Coronary artery (tissue), 2 donors: ENCODE results near the gene ETV2.

Experiments
- DNase-seq: peaks from one replicate; pipeline ENCODE4 v3.0.0-alpha.2; 2017; ENCODE audit warnings: low spot score
- H3K27ac ChIP-seq, 2 donors: fragments of 200-600 bp; sonication (generic); one replicate each; pipeline ENCODE4 v1.5.1; 2016 to 2019
- H3K4me3 ChIP-seq: fragments of 200-600 bp; sonication (generic); 2 replicates; pipeline ENCODE4 v1.5.1; 2016; ENCODE audit warnings: mild to moderate bottlenecking, moderate library complexity
- TF ChIP-seq, protein P1 (sequence below): fragments of 200-600 bp; sonication (generic); IDR thresholded peaks from one replicate; pipeline ENCODE4 v1.5.1; 2019; ENCODE audit warnings: antibody characterized with exemption

Gene ETV2

DNA sequence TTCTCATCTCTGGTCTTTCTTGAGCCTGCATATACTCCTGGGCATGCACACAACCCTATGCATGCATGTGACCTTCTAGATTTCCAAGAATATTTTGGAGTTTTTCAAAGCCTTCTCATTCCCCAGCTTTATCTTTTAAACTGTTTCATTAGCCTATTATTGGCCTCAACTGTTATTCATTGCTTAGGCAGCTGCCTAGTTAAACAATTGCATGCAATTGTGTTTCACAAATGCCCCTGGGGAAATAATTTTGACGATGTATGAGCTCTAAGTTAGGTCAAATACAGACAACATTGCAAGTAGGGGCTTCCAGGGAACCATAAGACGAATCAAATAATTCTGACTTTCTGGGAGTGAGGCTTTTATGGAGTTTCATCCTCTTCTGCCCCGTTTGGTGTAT lies 22.4 kb downstream of the ETV2 start:
- Histone ChIP-seq H3K27ac (no peak overlapping the region), H3K4me3 (no peak overlapping the region)
- no peak for DNase-seq
- TF ChIP-seq, protein P1, sequence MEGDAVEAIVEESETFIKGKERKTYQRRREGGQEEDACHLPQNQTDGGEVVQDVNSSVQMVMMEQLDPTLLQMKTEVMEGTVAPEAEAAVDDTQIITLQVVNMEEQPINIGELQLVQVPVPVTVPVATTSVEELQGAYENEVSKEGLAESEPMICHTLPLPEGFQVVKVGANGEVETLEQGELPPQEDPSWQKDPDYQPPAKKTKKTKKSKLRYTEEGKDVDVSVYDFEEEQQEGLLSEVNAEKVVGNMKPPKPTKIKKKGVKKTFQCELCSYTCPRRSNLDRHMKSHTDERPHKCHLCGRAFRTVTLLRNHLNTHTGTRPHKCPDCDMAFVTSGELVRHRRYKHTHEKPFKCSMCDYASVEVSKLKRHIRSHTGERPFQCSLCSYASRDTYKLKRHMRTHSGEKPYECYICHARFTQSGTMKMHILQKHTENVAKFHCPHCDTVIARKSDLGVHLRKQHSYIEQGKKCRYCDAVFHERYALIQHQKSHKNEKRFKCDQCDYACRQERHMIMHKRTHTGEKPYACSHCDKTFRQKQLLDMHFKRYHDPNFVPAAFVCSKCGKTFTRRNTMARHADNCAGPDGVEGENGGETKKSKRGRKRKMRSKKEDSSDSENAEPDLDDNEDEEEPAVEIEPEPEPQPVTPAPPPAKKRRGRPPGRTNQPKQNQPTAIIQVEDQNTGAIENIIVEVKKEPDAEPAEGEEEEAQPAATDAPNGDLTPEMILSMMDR = no peak

DNA sequence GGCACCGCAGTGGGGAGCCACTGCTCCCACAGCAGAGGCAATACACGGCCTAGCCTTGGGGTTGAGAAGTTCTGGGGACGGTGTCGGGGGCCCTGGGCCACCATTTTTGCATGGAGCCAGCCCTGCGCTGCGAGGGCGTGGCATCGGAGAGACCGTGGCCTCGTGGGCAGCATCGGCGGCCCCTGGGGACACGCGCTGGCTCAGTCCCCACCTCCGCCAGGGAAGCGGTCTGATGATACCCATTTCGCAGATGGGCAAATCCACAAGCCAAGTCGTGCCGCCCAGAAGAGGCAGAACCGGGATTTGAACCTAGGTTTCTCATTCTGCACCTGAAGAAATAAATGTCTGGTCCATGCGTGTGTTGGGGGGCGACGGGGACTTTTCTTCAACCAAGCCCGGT lies 23.6 kb downstream of the ETV2 start:
- H3K27ac ChIP-seq = no peak overlapping the region
- H3K4me3 ChIP-seq = no peak overlapping the region
- DNase-seq = no peak
- TF ChIP-seq, protein P1 = no peak

DNA sequence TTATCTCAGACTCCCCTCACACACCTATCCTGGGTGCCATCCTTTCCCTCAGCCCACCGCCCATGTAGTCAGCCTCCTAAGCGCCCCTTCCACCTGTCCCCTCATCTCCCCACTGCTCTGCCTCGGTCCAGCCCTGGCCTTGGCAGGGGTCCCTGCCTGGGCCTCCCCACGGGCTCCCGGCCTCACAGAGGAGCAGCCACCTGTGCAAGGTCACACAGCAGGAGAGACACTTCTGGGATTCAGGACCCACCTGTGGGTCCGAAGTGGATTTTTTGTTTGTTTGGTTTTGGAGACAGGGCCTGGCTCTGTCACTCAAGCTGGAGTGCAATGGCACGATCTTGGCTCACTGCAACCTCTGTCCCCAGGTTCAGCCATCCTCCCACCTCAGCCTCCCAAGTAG lies 24.1 kb downstream of the ETV2 start:
- TF ChIP-seq, protein P1 = no peak
- no peak for DNase-seq
- Histone ChIP-seq H3K27ac (no peak overlapping the region), H3K4me3 (no peak overlapping the region)

DNA sequence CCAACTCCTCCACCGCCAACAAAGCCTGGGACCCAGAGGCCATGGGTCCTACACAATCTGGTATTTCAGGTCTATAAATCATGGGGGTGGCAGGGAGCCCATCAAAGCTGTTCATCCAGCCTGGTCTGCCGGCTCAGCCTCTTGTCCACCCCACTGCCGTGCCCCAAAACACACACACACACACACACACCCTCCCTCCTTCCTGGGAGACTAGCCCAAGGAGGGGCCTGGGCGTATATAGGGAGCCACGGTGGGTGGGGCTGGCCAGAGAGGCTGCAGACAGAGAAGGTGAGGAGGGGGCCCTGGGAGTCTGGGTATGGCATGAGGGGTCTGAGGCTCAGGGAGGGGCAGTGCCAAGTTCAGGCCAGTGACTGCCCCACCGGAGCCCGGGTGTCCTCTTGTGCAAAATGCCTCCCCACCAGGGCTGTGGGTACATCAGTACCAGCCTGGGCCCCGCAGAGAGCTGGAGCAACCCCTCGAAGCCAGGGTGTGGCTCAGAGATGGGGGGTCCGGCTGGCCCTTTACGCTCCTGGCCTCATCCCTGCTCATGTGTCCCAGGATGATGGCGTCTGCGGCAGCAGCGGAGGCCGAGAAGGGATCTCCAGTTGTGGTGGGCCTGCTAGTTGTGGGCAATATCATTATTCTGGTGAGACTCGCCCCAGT lies 24.8 kb downstream of the ETV2 start, which contains the start of gene UPK1A:
Gene UPK1A (plus strand): TSS at position 267 of the 663 bp plus-strand sequence. CDS start 296 bp downstream, at position 563.
- no peak for DNase-seq
- TF ChIP-seq, protein P1 = no peak
- H3K27ac ChIP-seq = no peak within 1 kb of the TSS
- no peak within 1 kb of the TSS for H3K4me3 ChIP-seq

DNA sequence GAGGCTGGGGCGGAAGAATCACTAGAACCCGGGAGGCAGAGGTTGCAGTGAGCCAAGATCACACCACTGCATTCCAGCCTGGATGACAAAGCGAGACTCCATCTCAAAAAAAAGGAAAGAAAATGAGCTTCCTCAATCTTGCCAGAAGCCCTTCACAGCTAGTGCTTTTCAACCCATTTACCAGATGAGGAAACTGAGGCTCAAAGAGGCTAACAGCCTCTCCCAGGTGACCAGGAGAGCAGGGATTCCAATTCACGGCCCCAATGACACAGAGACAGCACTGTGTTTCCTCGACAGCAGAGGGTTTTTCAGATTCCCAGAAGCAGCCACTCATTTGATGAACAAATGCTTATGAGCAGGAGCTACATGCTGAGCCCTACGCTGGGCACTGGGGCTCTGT lies 28.0 kb downstream of the ETV2 start:
- Histone ChIP-seq H3K27ac (no peak overlapping the region), H3K4me3 (no peak overlapping the region)
- TF ChIP-seq, protein P1 = no peak
- DNase-seq = no peak

DNA sequence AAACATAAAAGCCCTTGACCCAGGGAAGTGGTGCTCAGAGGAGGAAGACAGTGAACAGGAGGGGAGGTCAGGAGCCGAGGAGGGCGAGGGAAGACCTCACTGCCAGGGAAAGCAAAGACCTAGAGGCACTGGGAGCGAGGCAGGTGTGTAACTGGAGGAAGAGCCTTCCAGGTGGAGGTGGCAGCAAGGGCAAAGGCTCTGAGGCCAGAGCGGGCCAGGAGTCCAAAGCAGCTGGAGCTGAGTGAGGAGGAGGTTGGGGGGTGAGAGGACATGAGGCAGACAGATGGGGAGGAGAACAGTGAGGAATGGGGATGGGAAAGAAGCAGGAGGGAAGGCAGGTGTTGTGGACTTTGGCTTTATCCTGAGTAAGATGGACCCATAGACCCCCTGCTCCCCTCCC lies 28.4 kb downstream of the ETV2 start:
- TF ChIP-seq, protein P1 = no peak
- Histone ChIP-seq H3K27ac (no peak overlapping the region), H3K4me3 (no peak overlapping the region)
- no peak for DNase-seq

DNA sequence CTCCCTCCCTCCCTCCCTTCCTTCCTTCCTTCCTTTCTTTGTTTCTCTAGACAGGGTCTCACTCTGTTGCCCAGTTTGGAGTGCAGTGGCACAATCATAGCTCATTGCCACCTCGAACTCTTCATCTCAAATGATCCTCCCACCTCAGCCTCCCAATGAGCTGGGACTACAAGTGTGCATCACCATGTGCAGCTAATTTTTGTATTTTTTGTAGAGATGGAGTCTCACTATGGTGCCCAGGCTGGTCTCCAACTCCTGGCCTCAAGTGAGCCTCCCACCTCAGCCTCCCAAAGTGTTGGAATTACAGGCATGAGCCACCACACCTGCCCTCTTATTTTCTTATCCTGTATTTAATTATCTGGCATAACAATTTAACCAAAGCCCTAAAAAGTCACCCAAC lies 29.1 kb downstream of the ETV2 start:
- no peak overlapping the region for H3K4me3 ChIP-seq
- DNase-seq = no peak
- no peak overlapping the region for H3K27ac ChIP-seq
- TF ChIP-seq, protein P1 = no peak
